OCI-LY7 (cell line): Measurements from ENCODE around the gene HPSE2. TPM values are rescaled to one million over a fixed set of nuclear protein-coding genes. Genes with fewer than 3 reads are reported as not detected.

Source experiments
- BruUV-seq: library from RNA; stranded (reverse); fragments of 400-500 nt; replicated peaks from 2 replicates; lab custom pipeline; 2021; lab: Mats Ljungman, UMichigan
- CTCF ChIA-PET: fragments of 300-600 bp; sonication (Branson Sonifier 250); formaldehyde crosslinking; loops from one replicate; lab custom pipeline; 2022; ENCODE audit warnings: antibody characterized with exemption; ENCODE audit not compliant: unreplicated experiment; lab: Charles Lee
- POLR2A ChIA-PET: fragments of 300-600 bp; sonication (Branson Sonifier 250); formaldehyde crosslinking; loops from one replicate; lab custom pipeline; 2022; ENCODE audit warnings: antibody characterized with exemption; lab: Charles Lee
- DNase-seq: peaks from one replicate; pipeline ENCODE4 v3.0.0-alpha.2; 2015; ENCODE audit warnings: low spot score
- H2AFZ ChIP-seq: fragments of 200-600 bp; sonication (generic), shearing (Covaris generic); 2 replicates; pipeline ENCODE4 v1.6.1; 2014; ENCODE audit warnings: mild to moderate bottlenecking, antibody characterized with exemption, low read length, moderate library complexity
- H3K27ac ChIP-seq: fragments of 200-600 bp; sonication (generic); 2 replicates; pipeline ENCODE4 v1.5.1; 2014; ENCODE audit warnings: mixed run types, low read depth, mild to moderate bottlenecking, moderate library complexity, low read length, inconsistent platforms; ENCODE audit not compliant: poor library complexity, severe bottlenecking
- H3K36me3 ChIP-seq: fragments of 200-600 bp; sonication (generic); 2 replicates; pipeline ENCODE4 v1.6.1; 2014; ENCODE audit warnings: mild to moderate bottlenecking, antibody characterized with exemption, low read length, moderate library complexity, mixed read lengths; ENCODE audit not compliant: insufficient read depth
- H3K4me1 ChIP-seq: fragments of 200-600 bp; sonication (generic); 2 replicates; pipeline ENCODE4 v1.5.1; 2014; ENCODE audit warnings: mild to moderate bottlenecking, low read length; ENCODE audit not compliant: insufficient read depth, poor library complexity, severe bottlenecking
- H3K4me2 ChIP-seq: fragments of 200-600 bp; sonication (generic); 2 replicates; pipeline ENCODE4 v1.6.1; 2014; ENCODE audit warnings: mild to moderate bottlenecking, low read length
- H3K4me3 ChIP-seq: fragments of 200-600 bp; sonication (generic); 2 replicates; pipeline ENCODE4 v1.5.1; 2014; ENCODE audit warnings: mild to moderate bottlenecking, low read depth, low read length; ENCODE audit not compliant: poor library complexity, severe bottlenecking
- H3K79me2 ChIP-seq: fragments of 200-600 bp; sonication (generic); 2 replicates; pipeline ENCODE4 v1.6.1; 2016; ENCODE audit warnings: low read depth, mild to moderate bottlenecking, low read length, moderate library complexity, mixed read lengths; ENCODE audit not compliant: insufficient read depth
- H3K9me2 ChIP-seq: fragments of 200-600 bp; sonication (generic); 2 replicates; pipeline ENCODE4 v1.6.1; 2016; ENCODE audit warnings: mild to moderate bottlenecking, low read length, mixed read lengths; ENCODE audit not compliant: insufficient read depth
- H3K9me3 ChIP-seq: fragments of 200-600 bp; sonication (generic); 2 replicates; pipeline ENCODE4 v1.6.1; 2014; ENCODE audit warnings: mild to moderate bottlenecking, mixed run types, low read length, mixed read lengths
- H4K20me1 ChIP-seq: fragments of 200-600 bp; sonication (generic); 2 replicates; pipeline ENCODE4 v1.6.1; 2014; ENCODE audit warnings: mild to moderate bottlenecking, antibody characterized with exemption, low read length, moderate library complexity, mixed read lengths; ENCODE audit not compliant: insufficient read depth
- CTCF ChIP-seq: fragments of 200-600 bp; sonication (generic); conservative IDR thresholded peaks from 2 replicates; pipeline ENCODE4 v1.5.1; 2014; ENCODE audit warnings: mild to moderate bottlenecking, antibody characterized with exemption, low read length, moderate library complexity, mixed read lengths
- EZH2phosphoT487 ChIP-seq: fragments of 200-600 bp; sonication (generic); IDR thresholded peaks from 2 replicates; pipeline ENCODE4 v1.6.1; 2018; ENCODE audit warnings: low read depth, borderline replicate concordance, mild to moderate bottlenecking, mixed run types, antibody characterized with exemption, low read length, moderate library complexity, mixed read lengths
- intact Hi-C: fragments of 100-400 bp; cut with micrococcal nuclease; formaldehyde crosslinking; loops from one replicate; pipeline ENCODE4 v1.10.0; 2022; ENCODE audit not compliant: unreplicated experiment
- total RNA-seq, 2 experiments: library from RNA; depleted of rRNA in 1 of 2; stranded (reverse); fragments of >200 nt in 1 of 2; shearing (Covaris generic) in 1 of 2; gene quantifications; 2 replicates each; pipeline ENCODE4 v1.2.3, GENCODE V29; 2014 to 2022

Gene HPSE2
- total RNA-seq, 2 experiments from 2014 or later, result not detected

- no TSS peak for BruUV-seq
- intact Hi-C loops, result no loop called here
- no peak for TF ChIP-seq EZH2phosphoT487
- Histone ChIP-seq H3K4me1 (no peaks in the 10 kb centered on the region), H2AFZ (no peak overlapping the region), H3K9me2 (no peaks in the 10 kb centered on the region), H3K79me2 (no peaks in the 10 kb centered on the region), H3K27ac (no peak overlapping the region), H3K4me2 (no peak overlapping the region), H3K9me3 (no peaks in the 10 kb centered on the region), H3K4me3 (no peak overlapping the region), H4K20me1 (no peaks in the 10 kb centered on the region), H3K36me3 (no peaks in the 10 kb centered on the region)
- ChIA-PET POLR2A (no interaction called here), CTCF (no interaction called here)
- DNase-seq, result no peak
Measured at GRCh38 chr10:98533241-98533640, 702.4 kb downstream of the HPSE2 start.

GRCh38 chr10:98528805-98529183 lies 706.9 kb downstream of the HPSE2 start:
- H3K27ac ChIP-seq, result no peak overlapping the region
- no peaks in the 10 kb centered on the region for H3K79me2 ChIP-seq
- TF ChIP-seq CTCF, result no peak
- TF ChIP-seq EZH2phosphoT487, result no peak
- H3K4me3 ChIP-seq, result no peak overlapping the region
- intact Hi-C loops, result no loop called here
- BruUV-seq, result no TSS peak
- no peaks in the 10 kb centered on the region for H3K36me3 ChIP-seq
- H3K4me1 ChIP-seq, result no peaks in the 10 kb centered on the region
- no peak overlapping the region for H3K4me2 ChIP-seq
- H2AFZ ChIP-seq, result no peak overlapping the region
- no peaks in the 10 kb centered on the region for H3K9me3 ChIP-seq
- no peaks in the 10 kb centered on the region for H4K20me1 ChIP-seq
- DNase-seq, result no peak
- POLR2A ChIA-PET, result no interaction called here
- CTCF ChIA-PET, result no interaction called here
- H3K9me2 ChIP-seq, result no peaks in the 10 kb centered on the region

DNA sequence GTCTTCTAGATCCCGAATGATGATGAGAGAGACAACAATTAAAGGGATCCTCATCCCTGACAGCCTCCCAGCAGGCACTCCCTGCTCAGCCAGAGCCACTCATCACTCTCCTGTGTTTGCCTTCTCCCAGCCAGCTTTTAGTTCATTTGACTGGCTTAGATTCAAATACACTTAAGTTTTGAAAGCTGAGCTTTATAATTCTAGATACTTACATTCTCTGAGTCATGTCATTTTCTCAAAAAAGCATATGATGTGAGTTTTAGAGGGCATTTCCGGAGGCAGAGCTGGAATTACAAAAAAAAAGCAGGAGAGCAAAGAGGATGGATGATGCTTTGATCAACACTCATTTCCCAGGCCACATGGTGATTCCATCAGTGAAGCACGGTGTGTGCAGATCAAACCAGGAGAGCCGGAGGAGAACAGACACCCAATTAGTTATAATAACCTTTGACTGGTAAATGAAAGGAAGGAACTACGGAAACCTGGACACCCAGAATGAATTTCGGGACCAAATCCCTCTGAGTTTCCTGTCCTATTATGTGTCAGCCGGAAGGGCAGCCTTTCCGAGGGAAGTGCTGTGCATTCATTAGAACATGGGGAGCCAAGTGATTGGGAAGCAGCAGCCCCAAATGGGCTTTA lies 707.4 kb downstream of the HPSE2 start:
- Histone ChIP-seq H3K36me3 (no peaks in the 10 kb centered on the region), H3K9me2 (no peaks in the 10 kb centered on the region), H3K4me1 (no peaks in the 10 kb centered on the region), H2AFZ (no peak overlapping the region), H3K4me2 (no peak overlapping the region), H3K27ac (no peak overlapping the region), H4K20me1 (no peaks in the 10 kb centered on the region), H3K79me2 (no peaks in the 10 kb centered on the region), H3K9me3 (no peaks in the 10 kb centered on the region), H3K4me3 (no peak overlapping the region)
- POLR2A ChIA-PET, result no interaction called here
- intact Hi-C loops, result no loop called here
- no peak for TF ChIP-seq EZH2phosphoT487
- DNase-seq, result no peak
- CTCF ChIA-PET, result no interaction called here
- no TSS peak for BruUV-seq
